ENCODE measurements around the gene CCDC51. TPM values are rescaled to one million over a fixed set of nuclear protein-coding genes. Genes with fewer than 3 reads are reported as not detected.

Gene CCDC51
- total RNA-seq, 1 experiment from 2014 or later: 27.8 TPM

DNA sequence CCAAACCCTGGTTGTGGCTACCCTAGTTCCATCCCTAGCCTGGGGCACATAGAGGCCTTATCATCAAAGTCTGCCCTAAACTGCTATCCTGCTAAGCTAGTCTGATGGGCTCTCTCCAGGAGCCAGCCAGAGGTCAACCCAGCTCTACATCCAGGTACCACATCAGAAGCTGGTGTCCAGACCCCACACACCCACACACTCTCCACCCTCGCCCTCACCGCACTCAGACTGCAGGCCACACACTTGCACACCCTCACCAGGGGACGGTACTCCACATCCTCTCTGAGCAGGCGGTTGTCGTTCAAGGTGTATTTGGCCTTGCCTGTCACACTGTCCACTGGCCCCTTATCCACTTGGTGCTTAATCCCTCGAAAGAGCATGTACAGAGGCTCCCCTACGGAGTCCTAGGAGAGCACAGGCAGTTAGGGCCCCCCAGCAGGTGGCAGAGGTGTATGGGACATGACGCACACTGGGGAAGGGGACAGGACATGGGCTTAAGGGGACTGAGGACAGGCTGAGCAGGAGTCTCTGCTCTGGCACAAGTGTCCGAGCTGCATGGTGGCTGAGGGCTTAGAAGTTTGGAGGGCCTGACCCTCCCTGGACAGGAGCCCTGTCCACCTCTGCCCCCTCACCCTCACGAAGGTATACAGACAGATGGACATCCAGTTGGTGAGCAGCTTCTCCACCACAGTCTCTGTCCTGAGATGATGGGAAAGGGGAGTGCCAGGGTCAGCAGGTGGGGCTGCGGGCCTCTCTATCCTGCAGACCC lies 28.1 kb downstream of the CCDC51 start:
- Histone ChIP-seq H3K9me2 (replicated peaks; ENCODE audit: low read length) (no peaks in the 10 kb centered on the region), H3K27ac (ENCODE audit: low read length) (no peak overlapping the region), H2AFZ (ENCODE audit: low read length) (no peak overlapping the region), H3K36me3 (ENCODE audit: low read depth, low read length) (no peaks in the 10 kb centered on the region), H3K4me1 (ENCODE audit: insufficient read depth, low read length) (no peaks in the 10 kb centered on the region), H3K9me3 (ENCODE audit: low read length) (no peaks in the 10 kb centered on the region), H3K4me2 (ENCODE audit: low read length) (no peak overlapping the region), H3K9ac (ENCODE audit: low read length) (no peak overlapping the region), H3K79me2 (ENCODE audit: low read length) (no peaks in the 10 kb centered on the region), H4K20me1 (ENCODE audit: low read length) (no peaks in the 10 kb centered on the region), H3F3A (ENCODE audit: low read length, unreplicated experiment) (no peaks in the 10 kb centered on the region), H3K4me3 (ENCODE audit: low read length) (no peak overlapping the region), H3K27me3 (ENCODE audit: low read length) (no peaks in the 10 kb centered on the region)
- no peak for DNase-seq
- TF ChIP-seq EZH2 (IDR thresholded peaks at IDR 0.05; ENCODE audit: low read length, unreplicated experiment): no peak
- TF ChIP-seq CTCF (conservative IDR thresholded peaks at IDR 0.05; ENCODE audit: low read depth, low read length): no peak
- TF ChIP-seq EZH2phosphoT487 (IDR thresholded peaks at IDR 0.05; ENCODE audit: borderline replicate concordance, low read length): no peak
- intact Hi-C loops (cut with micrococcal nuclease): no loop called here
- ChIA-PET POLR2A (ENCODE audit: unreplicated experiment) (no interaction called here), CTCF (interaction anchor here (0.6 kb wide), 1 partner anchor 24 kb away, joined by 3 read pairs; no protein-coding TSS in a partner anchor)
- BruUV-seq (replicated peaks): no TSS peak
- no peak for ATAC-seq

- no peaks in the 10 kb centered on the region for H3K36me3 ChIP-seq (ENCODE audit: low read depth, low read length)
- H4K20me1 ChIP-seq (ENCODE audit: low read length): no peaks in the 10 kb centered on the region
- no peaks in the 10 kb centered on the region for H3K27me3 ChIP-seq (ENCODE audit: low read length)
- ATAC-seq (no peak), DNase-seq (no peak)
- intact Hi-C loops (cut with micrococcal nuclease): no loop called here
- H2AFZ ChIP-seq (ENCODE audit: low read length): no peak overlapping the region
- no peaks in the 10 kb centered on the region for H3K4me1 ChIP-seq (ENCODE audit: insufficient read depth, low read length)
- TF ChIP-seq EZH2 (IDR thresholded peaks at IDR 0.05; ENCODE audit: low read length, unreplicated experiment): no peak
- TF ChIP-seq CTCF (conservative IDR thresholded peaks at IDR 0.05; ENCODE audit: low read depth, low read length): no peak
- no peak for TF ChIP-seq EZH2phosphoT487 (IDR thresholded peaks at IDR 0.05; ENCODE audit: borderline replicate concordance, low read length)
- no peaks in the 10 kb centered on the region for H3K9me2 ChIP-seq (replicated peaks; ENCODE audit: low read length)
- no TSS peak for BruUV-seq (replicated peaks)
- H3K79me2 ChIP-seq (ENCODE audit: low read length): no peaks in the 10 kb centered on the region
- POLR2A ChIA-PET (ENCODE audit: unreplicated experiment): no interaction called here
- CTCF ChIA-PET: no interaction called here
- H3K27ac ChIP-seq (ENCODE audit: low read length): no peak overlapping the region
- H3K9ac ChIP-seq (ENCODE audit: low read length): no peak overlapping the region
- no peaks in the 10 kb centered on the region for H3F3A ChIP-seq (ENCODE audit: low read length, unreplicated experiment)
- no peak overlapping the region for H3K4me3 ChIP-seq (ENCODE audit: low read length)
- no peak overlapping the region for H3K4me2 ChIP-seq (ENCODE audit: low read length)
- no peaks in the 10 kb centered on the region for H3K9me3 ChIP-seq (ENCODE audit: low read length)
Measured at GRCh38 chr3:48411041-48411588, 28.8 kb downstream of the CCDC51 start.
